ENCODE data around the gene PROX1. TPM values are rescaled to one million over a fixed set of nuclear protein-coding genes. Genes with fewer than 3 reads are reported as not detected.
"Not testable (repeated sequence)": the region's sequence is repeated elsewhere in the genome, so short reads cannot be mapped to it uniquely, and the experiment has no call there.

Gene PROX1
- total RNA-seq, 2 donors from 2014 or later = not detected

- DNase-seq (no peak), ATAC-seq (no peak)
- no peaks in the 10 kb centered on the region for H3K9me3 ChIP-seq (ENCODE audit: control insufficient read depth, low read length, poor library complexity, severe bottlenecking)
- peaks cover 5% of the 10 kb centered on the region for H3K27me3 Mint-ChIP-seq
- no peak overlapping the region for H3K4me3 Mint-ChIP-seq
- H3K4me1 Mint-ChIP-seq = no peaks in the 10 kb centered on the region
- H3K36me3 Mint-ChIP-seq (ENCODE audit: low read depth) = no peaks in the 10 kb centered on the region
- H3K27ac Mint-ChIP-seq = no peak overlapping the region
These were observed 99.2 kb downstream of the PROX1 start for GRCh38 chr1:214086945-214087344.

- H3K4me1 Mint-ChIP-seq; H3K4me3 Mint-ChIP-seq; DNase-seq; H3K36me3 Mint-ChIP-seq (ENCODE audit: low read depth); H3K9me3 ChIP-seq (ENCODE audit: control insufficient read depth, low read length, poor library complexity, severe bottlenecking); H3K27me3 Mint-ChIP-seq; ATAC-seq; H3K27ac Mint-ChIP-seq: not testable (repeated sequence)
These were observed 101.2 kb downstream of the PROX1 start for GRCh38 chr1:214089003-214089402.
